Suprapubic skin (tissue), 4 donors: Measurements from ENCODE around the gene FOXI3. TPM values are rescaled to one million over a fixed set of nuclear protein-coding genes. Genes with fewer than 3 reads are reported as not detected.

ENCODE experiments used
- DNase-seq, 2 donors: peaks; one replicate each; pipeline ENCODE4 v3.0.0-alpha.2; 2019; ENCODE audit warnings: low spot score in 2 of 2
- H3K27ac ChIP-seq: fragments of 200-600 bp; sonication (generic); one replicate; pipeline ENCODE4 v1.5.1; 2019
- H3K27me3 ChIP-seq: fragments of 200-600 bp; sonication (generic); one replicate; pipeline ENCODE4 v1.5.1; 2019
- H3K36me3 ChIP-seq: fragments of 200-600 bp; sonication (generic); one replicate; pipeline ENCODE4 v1.5.1; 2019
- H3K4me1 ChIP-seq: fragments of 200-600 bp; sonication (generic); one replicate; pipeline ENCODE4 v1.5.1; 2019
- H3K4me3 ChIP-seq: fragments of 200-600 bp; sonication (generic); one replicate; pipeline ENCODE4 v1.5.1; 2019; ENCODE audit warnings: mild to moderate bottlenecking
- H3K9me3 ChIP-seq: fragments of 200-600 bp; sonication (generic); one replicate; pipeline ENCODE4 v1.5.1; 2019
- CTCF ChIP-seq, 2 donors: fragments of 200-600 bp in 1 of 2; fragments of 450-650 bp in 1 of 2; sonication (generic) in 1 of 2; IDR thresholded peaks; one replicate each; pipeline ENCODE4 v1.5.1; 2016 to 2019; ENCODE audit warnings: antibody characterized with exemption in 2 of 2, mild to moderate bottlenecking in 1 of 2, moderate library complexity in 1 of 2
- EP300 ChIP-seq: sonication (generic); formaldehyde crosslinking; IDR thresholded peaks from one replicate; pipeline ENCODE4 v1.6.1; 2017; ENCODE audit warnings: antibody characterized with exemption
- POLR2A ChIP-seq, 2 donors: fragments of 450-650 bp; IDR thresholded peaks; one replicate each; pipeline ENCODE4 v1.6.1; 2017; ENCODE audit warnings: antibody characterized with exemption in 2 of 2, mild to moderate bottlenecking in 2 of 2, moderate library complexity in 2 of 2
- POLR2AphosphoS5 ChIP-seq, 3 donors: sonication (generic); formaldehyde crosslinking; IDR thresholded peaks; one replicate each; pipeline ENCODE4 v1.6.1; 2017; ENCODE audit warnings: antibody characterized with exemption in 3 of 3
- WGBS: methylation state at CpG from one replicate; pipeline ENCODE4 v1.1.5; 2018; 5-methylcytosine and 5-hydroxymethylcytosine counted together
- total RNA-seq, 4 donors: library from RNA; depleted of rRNA; stranded (reverse); fragments of >200 nt; gene quantifications; one replicate each; pipeline ENCODE4 v1.1.0, GENCODE V29; 2016

Gene FOXI3
- total RNA-seq, 4 donors from 2014 or later: 0.21 TPM; not detected in 3

- Histone ChIP-seq H3K4me3 (no peak overlapping the region), H3K27me3 (peaks cover 97% of the 10 kb centered on the region), H3K4me1 (peaks cover 13% of the 10 kb centered on the region), H3K36me3 (no peaks in the 10 kb centered on the region), H3K27ac (no peak overlapping the region), H3K9me3 (no peaks in the 10 kb centered on the region)
- 22% methylated on average over 18 of the region's 18 CpGs for WGBS
- DNase-seq: peak in 1 of 2 donors; percentile 37
- TF ChIP-seq POLR2AphosphoS5 (IDR thresholded peaks at IDR 0.05) (no peak), EP300 (no peak), CTCF (IDR thresholded peaks at IDR 0.05) (no peak), POLR2A (IDR thresholded peaks at IDR 0.05) (no peak)
Measured at GRCh38 chr2:88450925-88451810, 1.3 kb downstream of the FOXI3 start.

- H3K9me3 ChIP-seq: no peaks in the 10 kb centered on the region
- 76% methylated on average over 10 of the region's 10 CpGs for WGBS
- H3K36me3 ChIP-seq: no peaks in the 10 kb centered on the region
- peaks cover 13% of the 10 kb centered on the region for H3K4me1 ChIP-seq
- H3K27me3 ChIP-seq: peaks cover 93% of the 10 kb centered on the region
- H3K27ac ChIP-seq: no peak overlapping the region
- no peak overlapping the region for H3K4me3 ChIP-seq
- TF ChIP-seq POLR2AphosphoS5 (IDR thresholded peaks at IDR 0.05): no peak
- no peak for TF ChIP-seq EP300
- no peak for TF ChIP-seq POLR2A (IDR thresholded peaks at IDR 0.05)
- TF ChIP-seq CTCF (IDR thresholded peaks at IDR 0.05): no peak
- DNase-seq: peak in 1 of 2 donors; percentile 32
Measured at GRCh38 chr2:88450186-88450585, 2.3 kb downstream of the FOXI3 start.

GRCh38 chr2:88448248-88448647 lies 4.2 kb downstream of the FOXI3 start:
- H3K27ac ChIP-seq: no peak overlapping the region
- H3K4me3 ChIP-seq: no peak overlapping the region
- no peak for DNase-seq
- no peak for TF ChIP-seq EP300
- TF ChIP-seq CTCF (IDR thresholded peaks at IDR 0.05): no peak
- no peak for TF ChIP-seq POLR2AphosphoS5 (IDR thresholded peaks at IDR 0.05)
- H3K4me1 ChIP-seq: peaks cover 13% of the 10 kb centered on the region
- peaks cover 73% of the 10 kb centered on the region for H3K27me3 ChIP-seq
- H3K36me3 ChIP-seq: no peaks in the 10 kb centered on the region
- no peaks in the 10 kb centered on the region for H3K9me3 ChIP-seq
- 93% methylated on average over 3 of the region's 8 CpGs for WGBS

GRCh38 chr2:88443353-88443938 lies 9.0 kb downstream of the FOXI3 start:
- no peak for DNase-seq
- TF ChIP-seq POLR2A (IDR thresholded peaks at IDR 0.05) (no peak), POLR2AphosphoS5 (IDR thresholded peaks at IDR 0.05) (no peak), EP300 (no peak), CTCF (IDR thresholded peaks at IDR 0.05) (no peak)
- H3K36me3 ChIP-seq: no peaks in the 10 kb centered on the region
- no peaks in the 10 kb centered on the region for H3K9me3 ChIP-seq
- H3K4me3 ChIP-seq: no peak overlapping the region
- H3K27me3 ChIP-seq: peaks cover 36% of the 10 kb centered on the region
- H3K4me1 ChIP-seq: no peaks in the 10 kb centered on the region
- H3K27ac ChIP-seq: no peak overlapping the region
- WGBS: 51% methylated on average over 4 of the region's 4 CpGs

- Histone ChIP-seq H3K36me3 (no peaks in the 10 kb centered on the region), H3K4me1 (no peaks in the 10 kb centered on the region), H3K27ac (no peak overlapping the region), H3K9me3 (no peaks in the 10 kb centered on the region), H3K4me3 (no peak overlapping the region), H3K27me3 (peaks cover 33% of the 10 kb centered on the region)
- peak in 1 of 2 donors; percentile 38 for DNase-seq
- 63% methylated on average over 2 of the region's 4 CpGs for WGBS
- no peak for TF ChIP-seq POLR2A (IDR thresholded peaks at IDR 0.05)
- TF ChIP-seq POLR2AphosphoS5 (IDR thresholded peaks at IDR 0.05): no peak
- no peak for TF ChIP-seq EP300
- TF ChIP-seq CTCF (IDR thresholded peaks at IDR 0.05): no peak
Measured at GRCh38 chr2:88442473-88442872, 10.0 kb downstream of the FOXI3 start.
